Peyer's patch (tissue), 4 donors: Measurements from ENCODE around the gene ST3GAL4. TPM values are rescaled to one million over a fixed set of nuclear protein-coding genes. Genes with fewer than 3 reads are reported as not detected.

Experiments used
- DNase-seq, 3 donors: peaks; one replicate each; pipeline ENCODE4 v3.0.0-alpha.2; 2017 to 2019
- H3K27ac ChIP-seq, 4 donors: fragments of 200-600 bp; sonication (generic); one replicate each; pipeline ENCODE4 v1.5.1; 2016 to 2019
- H3K27me3 ChIP-seq, 2 donors: fragments of 200-600 bp; sonication (generic); one replicate each; pipeline ENCODE4 v1.5.1; 2019
- H3K36me3 ChIP-seq, 3 donors: fragments of 200-600 bp; sonication (generic); one replicate each; pipeline ENCODE4 v1.5.1; 2016 to 2019
- H3K4me1 ChIP-seq, 4 donors: fragments of 200-600 bp; sonication (generic); one replicate each; pipeline ENCODE4 v1.5.1; 2016 to 2019
- H3K4me3 ChIP-seq, 4 donors: fragments of 200-600 bp; sonication (generic); 1 replicate in 3 of 4; 2 replicates in 1 of 4; pipeline ENCODE4 v1.5.1; 2016 to 2019; ENCODE audit warnings: mild to moderate bottlenecking in 1 of 4
- H3K9me3 ChIP-seq, 4 donors: fragments of 200-600 bp; sonication (generic); one replicate each; pipeline ENCODE4 v1.5.1; 2016 to 2019; ENCODE audit warnings: mild to moderate bottlenecking in 1 of 4
- CTCF ChIP-seq, 6 experiments: fragments of 450-650 bp in 4 of 6; fragments of 200-600 bp in 2 of 6; sonication (generic) in 1 of 6; IDR thresholded peaks; one replicate each; pipeline ENCODE4 v1.5.1; 2017 to 2019; ENCODE audit warnings: antibody characterized with exemption in 6 of 6, mild to moderate bottlenecking in 3 of 6, moderate library complexity in 1 of 6
- POLR2A ChIP-seq, 2 donors: fragments of 450-650 bp; IDR thresholded peaks; one replicate each; pipeline ENCODE4 v1.5.1; 2017; ENCODE audit warnings: antibody characterized with exemption in 2 of 2, mild to moderate bottlenecking in 2 of 2, moderate library complexity in 2 of 2
- total RNA-seq, 4 donors: library from RNA; depleted of rRNA; stranded (reverse); fragments of >200 nt; gene quantifications; one replicate each; pipeline ENCODE4 v1.1.0, GENCODE V29; 2016

The ST3GAL4 gene
- total RNA-seq, 4 donors from 2014 or later, result 1.1 to 14.0 (median 8.6) TPM

DNA sequence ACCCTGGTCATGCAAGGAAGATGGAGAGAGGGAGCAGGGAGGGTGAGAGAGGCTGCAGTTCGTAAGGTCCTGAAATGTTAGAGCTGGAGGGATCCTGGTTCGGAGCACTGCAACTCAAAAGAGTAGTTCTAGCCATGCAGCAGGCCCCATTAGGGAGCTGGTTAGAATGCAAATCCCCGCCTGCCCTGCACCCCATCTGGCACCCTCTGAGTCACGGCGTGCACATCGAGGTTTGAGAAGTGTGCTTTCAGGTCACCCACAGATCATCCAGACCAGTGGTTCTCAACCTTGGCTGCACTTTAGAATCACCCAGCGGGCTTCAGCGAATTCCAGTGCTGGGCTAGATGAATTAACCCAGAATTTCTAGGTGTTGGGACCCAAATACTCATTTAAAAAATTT is 48.2 kb downstream of the ST3GAL4 start:
- no peak for TF ChIP-seq CTCF (IDR thresholded peaks at IDR 0.05)
- Histone ChIP-seq H3K36me3 (peaks cover 0 to 4% (median 0%) of the 10 kb centered on the region in 3 donors), H3K4me3 (no peak overlapping the region), H3K27ac (no peak overlapping the region), H3K27me3 (no peaks in the 10 kb centered on the region), H3K9me3 (no peaks in the 10 kb centered on the region), H3K4me1 (no peaks in the 10 kb centered on the region)
- no peak for DNase-seq

- Histone ChIP-seq H3K4me1 (no peaks in the 10 kb centered on the region), H3K27me3 (no peaks in the 10 kb centered on the region), H3K36me3 (peaks cover 0 to 4% (median 0%) of the 10 kb centered on the region in 3 donors), H3K9me3 (no peaks in the 10 kb centered on the region), H3K4me3 (no peak overlapping the region), H3K27ac (no peak overlapping the region)
- DNase-seq, result no peak
- TF ChIP-seq POLR2A (IDR thresholded peaks at IDR 0.05) (no peak), CTCF (IDR thresholded peaks at IDR 0.05) (no peak)
These were observed 48.9 kb downstream of the ST3GAL4 start for GRCh38 chr11:126404367-126404766.

DNA sequence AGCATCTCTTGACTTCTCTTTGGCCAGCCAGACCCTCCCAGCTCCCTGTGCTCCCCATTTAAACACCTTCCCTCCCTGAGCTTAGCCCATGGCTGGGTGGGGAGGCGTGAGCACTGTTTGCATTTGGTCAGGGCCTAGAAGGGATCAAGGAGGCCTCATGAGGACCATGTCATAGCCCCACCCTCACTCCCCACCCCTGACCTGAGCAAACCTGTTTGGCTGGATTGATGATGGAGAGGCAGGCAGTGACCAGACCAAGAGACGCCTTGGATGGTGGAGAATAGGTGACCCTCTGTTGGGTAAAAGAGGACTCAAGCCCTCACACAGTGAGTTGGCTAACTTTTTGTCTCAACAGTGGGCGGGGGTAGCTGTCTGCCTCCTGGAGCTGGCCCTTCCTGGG is 49.9 kb downstream of the ST3GAL4 start:
- H3K4me3 ChIP-seq, result no peak overlapping the region
- DNase-seq, result no peak
- no peak for TF ChIP-seq POLR2A (IDR thresholded peaks at IDR 0.05)
- no peak for TF ChIP-seq CTCF (IDR thresholded peaks at IDR 0.05)
- H3K27me3 ChIP-seq, result no peaks in the 10 kb centered on the region
- peaks cover 0 to 4% (median 0%) of the 10 kb centered on the region in 3 donors for H3K36me3 ChIP-seq
- H3K4me1 ChIP-seq, result no peaks in the 10 kb centered on the region
- no peak overlapping the region for H3K27ac ChIP-seq
- H3K9me3 ChIP-seq, result no peaks in the 10 kb centered on the region

DNA sequence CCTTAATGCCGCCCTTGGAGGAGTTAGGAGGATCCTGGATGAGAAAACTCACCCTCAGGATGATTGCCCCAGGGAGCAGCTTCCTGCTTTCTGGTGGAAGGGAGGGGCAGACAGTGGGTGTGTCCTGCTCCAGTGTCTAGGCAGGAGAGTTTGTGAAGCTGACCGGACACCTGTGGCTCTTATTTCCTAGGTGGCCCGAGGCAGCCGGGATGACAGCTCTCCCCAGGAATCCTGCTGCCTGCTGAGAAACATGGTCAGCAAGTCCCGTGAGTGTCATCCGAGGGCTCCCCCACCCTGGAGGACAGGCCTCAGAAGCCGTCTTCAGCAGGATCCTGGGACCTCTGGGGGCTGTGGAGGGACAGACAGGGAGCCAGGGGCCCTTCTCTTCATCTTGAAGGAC is 50.4 kb downstream of the ST3GAL4 start:
- Histone ChIP-seq H3K27ac (no peak overlapping the region), H3K9me3 (no peaks in the 10 kb centered on the region), H3K27me3 (no peaks in the 10 kb centered on the region), H3K36me3 (peaks cover 0 to 4% (median 0%) of the 10 kb centered on the region in 3 donors), H3K4me1 (no peaks in the 10 kb centered on the region), H3K4me3 (no peak overlapping the region)
- TF ChIP-seq POLR2A (IDR thresholded peaks at IDR 0.05) (no peak), CTCF (IDR thresholded peaks at IDR 0.05) (no peak)
- no peak for DNase-seq

DNA sequence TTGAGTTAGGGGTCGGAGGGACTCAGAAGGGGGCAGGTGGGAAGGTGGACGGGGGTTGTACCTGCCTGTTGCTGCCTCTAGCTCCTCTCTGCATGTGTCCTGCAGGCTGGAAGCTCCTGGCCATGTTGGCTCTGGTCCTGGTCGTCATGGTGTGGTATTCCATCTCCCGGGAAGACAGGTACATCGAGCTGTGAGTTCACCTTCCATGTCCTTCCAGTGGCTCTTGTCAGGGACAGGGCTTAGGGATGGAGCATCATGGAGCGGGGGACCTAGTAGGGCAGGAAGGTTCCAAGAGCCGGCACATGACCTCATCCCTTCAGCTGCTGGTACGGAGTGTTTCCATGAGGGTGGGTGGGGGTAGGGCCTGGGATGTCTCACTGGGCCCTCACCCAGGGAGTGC is 50.9 kb downstream of the ST3GAL4 start:
- H3K36me3 ChIP-seq, result peaks cover 0 to 4% (median 0%) of the 10 kb centered on the region in 3 donors
- no peak overlapping the region for H3K4me3 ChIP-seq
- no peaks in the 10 kb centered on the region for H3K4me1 ChIP-seq
- H3K9me3 ChIP-seq, result no peaks in the 10 kb centered on the region
- DNase-seq, result no peak
- no peak for TF ChIP-seq POLR2A (IDR thresholded peaks at IDR 0.05)
- TF ChIP-seq CTCF (IDR thresholded peaks at IDR 0.05), result no peak
- no peak overlapping the region for H3K27ac ChIP-seq
- H3K27me3 ChIP-seq, result no peaks in the 10 kb centered on the region

DNA sequence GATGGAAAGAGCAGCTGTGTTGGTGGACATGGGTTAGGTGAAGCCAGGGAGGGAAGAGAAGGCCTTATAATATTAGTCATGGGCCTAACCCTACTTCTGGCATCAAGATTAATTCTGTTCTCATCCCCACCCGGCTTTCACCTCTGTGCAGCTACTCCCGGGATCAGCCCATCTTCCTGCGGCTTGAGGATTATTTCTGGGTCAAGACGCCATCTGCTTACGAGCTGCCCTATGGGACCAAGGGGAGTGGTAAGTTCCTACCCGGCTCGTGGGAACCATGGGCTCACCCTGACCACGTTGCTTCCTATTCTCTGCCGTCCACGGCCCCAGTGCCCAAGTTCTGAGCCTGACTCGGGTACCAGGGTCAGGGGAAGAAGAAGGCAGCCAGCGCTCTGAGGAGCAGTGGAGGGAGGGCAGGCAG is 51.6 kb downstream of the ST3GAL4 start:
- DNase-seq, result no peak
- H3K9me3 ChIP-seq, result no peaks in the 10 kb centered on the region
- TF ChIP-seq CTCF (IDR thresholded peaks at IDR 0.05) (no peak), POLR2A (IDR thresholded peaks at IDR 0.05) (no peak)
- H3K4me3 ChIP-seq, result no peak overlapping the region
- H3K4me1 ChIP-seq, result no peaks in the 10 kb centered on the region
- H3K27ac ChIP-seq, result no peak overlapping the region
- peaks cover 0 to 4% (median 0%) of the 10 kb centered on the region in 3 donors for H3K36me3 ChIP-seq
- H3K27me3 ChIP-seq, result no peaks in the 10 kb centered on the region
